ENCODE results near the gene HHATL.

HHATL gene

DNA sequence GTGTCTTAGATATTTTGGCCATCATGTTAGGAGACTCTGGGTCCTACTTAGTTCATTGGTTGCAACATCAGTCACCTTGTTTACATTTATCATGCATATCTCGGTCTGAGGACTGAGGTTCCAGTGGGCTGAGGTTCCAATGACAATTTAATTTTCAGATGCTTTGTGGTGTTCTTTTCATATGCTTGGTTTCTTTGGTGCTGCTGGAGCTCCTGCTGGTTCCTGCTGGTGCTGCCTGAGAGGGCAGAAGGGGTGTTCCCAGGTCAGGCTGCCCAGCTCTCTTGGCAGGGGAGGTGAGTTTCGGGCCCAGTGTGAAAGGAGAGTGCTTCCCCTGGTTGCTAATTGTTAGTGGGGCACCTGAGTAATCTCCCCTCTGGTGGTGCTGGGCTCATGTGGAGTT is 24.2 kb downstream of the HHATL start:
- no peak overlapping the region for H3K27ac ChIP-seq
- no peak for TF ChIP-seq ZFX (IDR thresholded peaks at IDR 0.05)
- TF ChIP-seq, protein P1, sequence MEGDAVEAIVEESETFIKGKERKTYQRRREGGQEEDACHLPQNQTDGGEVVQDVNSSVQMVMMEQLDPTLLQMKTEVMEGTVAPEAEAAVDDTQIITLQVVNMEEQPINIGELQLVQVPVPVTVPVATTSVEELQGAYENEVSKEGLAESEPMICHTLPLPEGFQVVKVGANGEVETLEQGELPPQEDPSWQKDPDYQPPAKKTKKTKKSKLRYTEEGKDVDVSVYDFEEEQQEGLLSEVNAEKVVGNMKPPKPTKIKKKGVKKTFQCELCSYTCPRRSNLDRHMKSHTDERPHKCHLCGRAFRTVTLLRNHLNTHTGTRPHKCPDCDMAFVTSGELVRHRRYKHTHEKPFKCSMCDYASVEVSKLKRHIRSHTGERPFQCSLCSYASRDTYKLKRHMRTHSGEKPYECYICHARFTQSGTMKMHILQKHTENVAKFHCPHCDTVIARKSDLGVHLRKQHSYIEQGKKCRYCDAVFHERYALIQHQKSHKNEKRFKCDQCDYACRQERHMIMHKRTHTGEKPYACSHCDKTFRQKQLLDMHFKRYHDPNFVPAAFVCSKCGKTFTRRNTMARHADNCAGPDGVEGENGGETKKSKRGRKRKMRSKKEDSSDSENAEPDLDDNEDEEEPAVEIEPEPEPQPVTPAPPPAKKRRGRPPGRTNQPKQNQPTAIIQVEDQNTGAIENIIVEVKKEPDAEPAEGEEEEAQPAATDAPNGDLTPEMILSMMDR (conservative IDR thresholded peaks at IDR 0.05) = no peak

DNA sequence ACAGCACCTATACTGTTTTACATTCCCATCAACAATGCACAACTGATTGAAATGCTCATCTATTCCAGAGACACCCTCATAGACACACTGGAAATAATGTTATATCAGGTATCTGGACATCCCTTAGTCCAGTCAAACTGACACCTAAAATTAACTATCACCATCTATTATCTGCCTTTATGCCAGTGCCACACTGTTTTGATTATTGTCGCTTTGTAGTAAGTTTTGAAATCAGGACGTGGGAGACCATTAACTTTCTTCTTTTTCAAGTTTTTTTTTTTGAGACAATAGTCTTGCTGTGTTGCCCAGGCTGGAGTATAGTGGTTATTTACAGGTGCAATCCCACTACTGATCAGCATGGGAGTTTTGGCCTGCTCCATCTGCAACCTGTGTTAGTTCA is 26.7 kb downstream of the HHATL start:
- H3K27ac ChIP-seq = no peak overlapping the region
- no peak for TF ChIP-seq ZFX (IDR thresholded peaks at IDR 0.05)
- TF ChIP-seq, protein P1 (conservative IDR thresholded peaks at IDR 0.05) = no peak

DNA sequence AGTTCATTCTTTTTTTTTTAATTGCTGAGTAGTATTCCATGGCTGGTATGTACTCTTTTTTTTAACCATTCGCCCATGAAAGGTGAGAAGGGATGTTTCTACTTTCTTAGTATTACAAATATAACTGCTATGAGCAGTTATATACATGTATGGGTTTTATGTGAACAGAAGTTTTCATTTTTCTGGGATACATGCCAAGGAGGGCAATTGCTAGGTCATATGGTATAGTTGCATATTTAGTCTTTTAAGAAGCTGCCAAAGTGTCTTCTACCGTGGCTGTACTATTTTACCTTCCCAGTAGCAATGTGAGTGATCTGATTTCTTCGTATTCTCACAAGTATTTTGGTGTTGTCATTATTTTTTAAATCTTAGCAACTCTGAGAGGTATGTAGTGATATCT is 28.5 kb downstream of the HHATL start:
- H3K27ac ChIP-seq = no peak overlapping the region
- TF ChIP-seq ZFX (IDR thresholded peaks at IDR 0.05) = no peak
- TF ChIP-seq, protein P1 (conservative IDR thresholded peaks at IDR 0.05) = no peak

DNA sequence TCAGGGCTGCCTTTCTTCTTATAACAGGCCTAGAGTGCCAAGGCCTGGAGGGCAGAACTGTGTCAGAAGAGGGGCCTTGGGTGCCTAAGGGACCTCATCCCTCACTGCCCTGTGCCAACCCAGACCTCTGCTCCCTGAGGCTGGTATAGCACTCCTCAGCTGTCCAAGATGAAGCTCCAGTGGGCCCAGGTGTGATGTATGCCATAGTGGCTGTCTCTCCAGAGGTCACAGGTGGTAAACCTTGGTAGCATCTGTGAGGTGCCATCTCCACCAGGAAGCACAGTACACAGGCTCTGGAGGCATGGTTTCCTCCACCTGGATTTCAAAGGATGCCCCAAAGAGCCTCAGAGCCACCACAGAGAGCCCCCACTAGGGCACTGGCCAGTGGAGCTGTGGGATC is 29.5 kb downstream of the HHATL start:
- TF ChIP-seq, protein P1 (conservative IDR thresholded peaks at IDR 0.05) = no peak
- no peak for TF ChIP-seq ZFX (IDR thresholded peaks at IDR 0.05)
- H3K27ac ChIP-seq = no peak overlapping the region

DNA sequence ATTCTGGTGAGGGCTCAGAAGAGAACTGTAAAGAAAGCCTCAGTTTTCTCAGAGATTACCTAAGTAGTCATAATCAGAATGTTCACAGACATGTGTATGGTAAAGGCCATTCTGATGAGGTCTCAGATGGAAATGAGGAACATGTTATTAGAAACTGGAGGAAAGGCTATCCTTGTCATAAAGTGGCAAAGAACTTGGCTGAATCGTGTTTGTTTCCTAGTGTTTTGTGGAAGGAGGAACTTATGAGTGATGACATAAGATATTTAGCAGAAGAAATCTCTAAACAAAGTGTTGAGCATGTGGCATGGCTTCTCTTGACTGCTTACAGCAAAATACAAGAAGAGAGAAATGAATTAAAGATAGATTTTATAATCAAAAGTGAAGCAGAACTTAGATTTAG is 30.1 kb downstream of the HHATL start:
- TF ChIP-seq, protein P1 (conservative IDR thresholded peaks at IDR 0.05) = no peak
- TF ChIP-seq ZFX (IDR thresholded peaks at IDR 0.05) = no peak
- no peak overlapping the region for H3K27ac ChIP-seq

DNA sequence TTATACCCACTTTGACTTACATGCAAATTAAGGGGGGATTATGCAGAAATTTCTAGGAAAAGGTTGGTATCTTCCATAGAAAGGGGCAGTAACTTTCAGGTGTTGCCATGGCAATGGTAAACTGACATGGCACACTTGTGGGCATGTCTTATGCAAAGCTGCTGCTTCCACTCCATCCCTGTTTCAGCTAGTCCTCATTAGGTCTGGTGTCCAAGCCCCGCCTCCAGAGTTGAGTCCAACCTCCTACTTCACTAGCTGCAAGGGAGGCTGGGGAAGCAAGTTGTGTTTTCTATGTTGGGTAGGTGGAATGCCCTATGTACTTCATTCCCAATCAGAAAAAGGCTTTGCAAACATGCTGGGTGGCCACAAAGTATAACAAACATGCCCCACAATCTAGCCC is 31.9 kb downstream of the HHATL start:
- TF ChIP-seq, protein P1 (conservative IDR thresholded peaks at IDR 0.05) = no peak
- no peak for TF ChIP-seq ZFX (IDR thresholded peaks at IDR 0.05)
- no peak overlapping the region for H3K27ac ChIP-seq

DNA sequence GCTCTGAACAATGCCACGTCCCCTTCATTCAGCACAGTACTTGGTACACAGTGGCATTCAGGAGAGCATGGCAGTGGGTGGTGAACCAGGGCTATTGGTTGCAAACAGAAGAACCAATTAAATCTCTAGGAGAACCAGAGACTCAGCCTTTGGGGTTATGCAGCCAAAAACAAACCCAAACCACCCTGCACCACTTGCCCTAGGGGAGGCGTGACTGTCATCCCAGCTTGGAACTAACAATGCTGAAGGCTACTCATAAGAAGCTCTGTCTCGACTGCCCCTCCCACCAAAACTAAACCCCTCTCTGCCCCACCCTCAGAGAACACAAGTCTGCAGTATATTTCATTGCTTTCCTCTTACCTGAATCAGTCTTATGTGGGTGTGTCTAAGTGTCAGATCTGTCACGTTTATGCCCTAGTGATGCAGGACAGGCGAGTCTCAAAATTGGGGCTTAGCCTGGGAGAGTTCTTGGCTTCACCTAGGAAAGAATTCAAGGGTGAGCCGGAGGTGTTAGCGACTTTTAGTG is 32.5 kb downstream of the HHATL start:
- H3K27ac ChIP-seq = no peak overlapping the region
- no peak for TF ChIP-seq ZFX (IDR thresholded peaks at IDR 0.05)
- TF ChIP-seq, protein P1 (conservative IDR thresholded peaks at IDR 0.05) = no peak
